GM12891 (cell line): Measurements from ENCODE around the gene OPN4.

ENCODE experiments used
- PAX5 ChIP-seq: IDR thresholded peaks from 2 replicates; pipeline ENCODE4 v1.6.1; 2011; ENCODE audit warnings: low read length, moderate library complexity, mild to moderate bottlenecking; ENCODE audit not compliant: insufficient read depth, severe bottlenecking
- POLR2A ChIP-seq: IDR thresholded peaks from 2 replicates; pipeline ENCODE4 v1.6.1; 2011; ENCODE audit warnings: low read depth, low read length, control low read depth
- POLR2AphosphoS5 ChIP-seq: IDR thresholded peaks from 2 replicates; pipeline ENCODE4 v1.6.1; 2011; ENCODE audit warnings: low read depth, low read length, control low read depth
- POU2F2 ChIP-seq: IDR thresholded peaks from 2 replicates; pipeline ENCODE4 v1.6.1; 2011; ENCODE audit warnings: low read depth, mild to moderate bottlenecking, control low read depth, low read length, moderate library complexity
- SPI1 ChIP-seq: IDR thresholded peaks from 2 replicates; pipeline ENCODE4 v1.6.1; 2011; ENCODE audit warnings: low read depth, low read length, control low read depth
- TAF1 ChIP-seq: IDR thresholded peaks from 2 replicates; pipeline ENCODE4 v1.6.1; 2011; ENCODE audit warnings: low read depth, low read length, control low read depth

DNA sequence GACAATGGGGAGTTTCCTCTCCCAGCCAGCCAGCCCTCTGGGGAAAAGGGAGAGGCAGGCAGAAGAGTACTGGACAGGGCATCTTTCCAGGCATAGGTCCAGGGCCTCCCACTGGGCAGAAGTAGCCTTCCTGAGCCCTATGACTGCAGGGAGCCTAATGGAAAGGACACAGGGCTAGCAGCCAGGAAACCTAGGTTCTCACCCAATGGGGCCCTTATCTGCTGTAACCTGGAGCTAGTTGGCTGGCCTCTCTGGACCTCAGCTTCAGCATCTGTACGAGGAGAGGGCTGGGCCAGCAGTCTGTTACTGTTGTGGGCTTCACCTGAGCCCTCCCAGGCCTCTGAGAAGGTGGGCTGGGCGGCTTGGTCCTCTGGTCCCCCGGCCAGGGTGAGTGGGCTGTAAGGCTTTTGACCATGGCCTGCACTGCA lies 36.3 kb downstream of the OPN4 start:
- TF ChIP-seq POLR2AphosphoS5 (no peak), POLR2A (no peak), POU2F2 (no peak), TAF1 (no peak), SPI1 (no peak), PAX5 (no peak)
